Naive B cell (primary cell): ENCODE results near the gene ANKRD12. TPM values are rescaled to one million over a fixed set of nuclear protein-coding genes. Genes with fewer than 3 reads are reported as not detected.

Source experiments
- polyA plus RNA-seq, 6 donors: library from polyadenylated mRNA; unstranded; fragments of 300-500 nt; fragmentation: Illumina TruSeq; gene quantifications; one replicate each; pipeline ENCODE4 v1.2.3, GENCODE V29; 2021; ENCODE audit warnings: low read depth in 6 of 6

Gene ANKRD12
- polyA plus RNA-seq, 6 donors from 2014 or later = 6.7 to 93.9 (median 27.4) TPM

Other genes starting within 250 kb of the ANKRD12 start
- gene NDUFV2, start 34.1 kb upstream of the ANKRD12 start, polyA plus RNA-seq = 100 to 1,000 TPM; 109 to 199 (median 154) TPM
- gene TWSG1, start 198.0 kb downstream of the ANKRD12 start, polyA plus RNA-seq = 1 to 10 TPM; 1.8 to 3.6 (median 2.8) TPM